GM18499 (cell line): ENCODE measurements around the gene NPTXR.
"Not testable (repeated sequence)": the region's sequence is repeated elsewhere in the genome, so short reads cannot be mapped to it uniquely, and the experiment has no call there.

Experiments
- ATAC-seq: cut with Tn5 transposase; IDR thresholded peaks from one replicate; pipeline ENCODE4 v1.9.1; 2021; ENCODE audit warnings: moderate number of reproducible peaks; ENCODE audit not compliant: insufficient read depth, unreplicated experiment

NPTXR gene

GRCh38 chr22:38854476-38854875, 10.6 kb upstream of the NPTXR start:
- ATAC-seq = not testable (repeated sequence)

- ATAC-seq = not testable (repeated sequence)
These were observed 10.1 kb upstream of the NPTXR start for GRCh38 chr22:38853883-38854282.

GRCh38 chr22:38853196-38853651, 9.4 kb upstream of the NPTXR start:
- ATAC-seq = no peak

- no peak for ATAC-seq
These were observed 8.7 kb upstream of the NPTXR start for GRCh38 chr22:38852522-38852921.

GRCh38 chr22:38850941-38851849, 7.4 kb upstream of the NPTXR start:
- ATAC-seq = no peak

- ATAC-seq = no peak
These were observed 6.6 kb upstream of the NPTXR start for GRCh38 chr22:38850399-38850798.

- no peak for ATAC-seq
These were observed 6.0 kb upstream of the NPTXR start for GRCh38 chr22:38849811-38850210.

GRCh38 chr22:38846412-38846811, 2.6 kb upstream of the NPTXR start:
- ATAC-seq = no peak

- ATAC-seq = no peak
These were observed 1.3 kb upstream of the NPTXR start for GRCh38 chr22:38845004-38845740.

- no peak for ATAC-seq
These were observed 631 bp upstream of the NPTXR start for GRCh38 chr22:38844315-38845003.

- no peak for ATAC-seq
These were observed 599 bp downstream of the NPTXR start for GRCh38 chr22:38843201-38843656.

- ATAC-seq = no peak
These were observed 1.2 kb downstream of the NPTXR start for GRCh38 chr22:38842512-38843200.

- ATAC-seq = no peak
These were observed 2.2 kb downstream of the NPTXR start for GRCh38 chr22:38841635-38842034.

GRCh38 chr22:38841211-38841610, 2.6 kb downstream of the NPTXR start:
- no peak for ATAC-seq

- no peak for ATAC-seq
These were observed 3.7 kb downstream of the NPTXR start for GRCh38 chr22:38840129-38840528.

GRCh38 chr22:38839686-38840085, 4.1 kb downstream of the NPTXR start:
- no peak for ATAC-seq

GRCh38 chr22:38837414-38837928, 6.4 kb downstream of the NPTXR start:
- no peak for ATAC-seq

GRCh38 chr22:38835888-38836301, 7.9 kb downstream of the NPTXR start:
- ATAC-seq = no peak

GRCh38 chr22:38834991-38835390, 8.8 kb downstream of the NPTXR start:
- ATAC-seq = no peak
